ENCODE data around the gene PGF.

PGF gene

GRCh38 chr14:74956280-74957072, 1.1 kb upstream of the PGF start:
- peak; percentile 77 for DNase-seq (ENCODE audit: low spot score)

- DNase-seq (ENCODE audit: low spot score) = no peak
These were observed 556 bp upstream of the PGF start for GRCh38 chr14:74956027-74956279.

- DNase-seq (ENCODE audit: low spot score) = no peak
These were observed 509 bp downstream of the PGF start for GRCh38 chr14:74954947-74955228.

GRCh38 chr14:74954232-74954946, 1.0 kb downstream of the PGF start:
- peak; percentile 69 for DNase-seq (ENCODE audit: low spot score)

- DNase-seq (ENCODE audit: low spot score) = no peak
These were observed 1.7 kb downstream of the PGF start for GRCh38 chr14:74953686-74954085.

GRCh38 chr14:74952697-74953484, 2.5 kb downstream of the PGF start:
- DNase-seq (ENCODE audit: low spot score) = no peak

- DNase-seq (ENCODE audit: low spot score) = no peak
These were observed 3.2 kb downstream of the PGF start for GRCh38 chr14:74952180-74952665.

GRCh38 chr14:74951443-74952179, 3.8 kb downstream of the PGF start:
- DNase-seq (ENCODE audit: low spot score) = no peak

- DNase-seq (ENCODE audit: low spot score) = no peak
These were observed 4.5 kb downstream of the PGF start for GRCh38 chr14:74950795-74951442.

GRCh38 chr14:74949859-74950573, 5.4 kb downstream of the PGF start:
- no peak for DNase-seq (ENCODE audit: low spot score)

GRCh38 chr14:74949191-74949601, 6.2 kb downstream of the PGF start:
- peak; percentile 35 for DNase-seq (ENCODE audit: low spot score)

GRCh38 chr14:74948228-74949175, 6.9 kb downstream of the PGF start:
- peak; percentile 39 for DNase-seq (ENCODE audit: low spot score)

- peak; percentile 38 for DNase-seq (ENCODE audit: low spot score)
These were observed 7.8 kb downstream of the PGF start for GRCh38 chr14:74947353-74948227.

GRCh38 chr14:74946659-74947281, 8.6 kb downstream of the PGF start:
- peak; percentile 36 for DNase-seq (ENCODE audit: low spot score)

GRCh38 chr14:74945852-74946658, 9.3 kb downstream of the PGF start:
- peak; percentile 89 for DNase-seq (ENCODE audit: low spot score)

- DNase-seq (ENCODE audit: low spot score) = peak; percentile 85
These were observed 10.0 kb downstream of the PGF start for GRCh38 chr14:74945261-74945851.

GRCh38 chr14:74942608-74943007, 12.8 kb downstream of the PGF start:
- no peak for DNase-seq (ENCODE audit: low spot score)
